BJ (cell line): ENCODE results near the gene TRPM3. TPM values are rescaled to one million over a fixed set of nuclear protein-coding genes. Genes with fewer than 3 reads are reported as not detected.

ENCODE experiments used
- CTCF ChIA-PET: fragments of 350-600 bp; formaldehyde crosslinking; extraction: SDS; loops from one replicate; lab custom pipeline; 2021; ENCODE audit warnings: antibody characterized with exemption, inconsistent platforms; lab: Yijun Ruan, JAX
- POLR2A ChIA-PET: fragments of 300-600 bp; sonication (Branson Sonifier 250); formaldehyde crosslinking; extraction: SDS; loops from one replicate; lab custom pipeline; 2021; ENCODE audit warnings: antibody characterized with exemption; lab: Charles Lee
- DNase-seq: peaks from one replicate; pipeline ENCODE4 v3.0.0-alpha.2; 2011; ENCODE audit warnings: low read depth
- H3K27me3 ChIP-seq: 2 replicates; pipeline ENCODE4 v1.6.0; 2011; ENCODE audit warnings: low read length; ENCODE audit not compliant: control insufficient read depth, insufficient read depth
- H3K36me3 ChIP-seq: 2 replicates; pipeline ENCODE4 v1.5.1; 2011; ENCODE audit warnings: low read length; ENCODE audit not compliant: control insufficient read depth, insufficient read depth
- H3K4me3 ChIP-seq: 2 replicates; pipeline ENCODE4 v1.5.1; 2011; ENCODE audit warnings: low read depth, mild to moderate bottlenecking, control low read depth, low read length
- polyA plus RNA-seq: library from polyadenylated mRNA; depleted of rRNA; stranded (reverse); fragments of >200 nt; gene quantifications from 2 replicates; pipeline ENCODE4 v1.2.3, GENCODE V29; 2011
- TF ChIP-seq, protein P1 (sequence below): IDR thresholded peaks from 2 replicates; pipeline ENCODE4 v1.5.1; 2011; ENCODE audit warnings: low read depth, mild to moderate bottlenecking, control low read depth, inconsistent platforms, low read length, moderate library complexity; ENCODE audit not compliant: insufficient read depth

TRPM3 gene
- polyA plus RNA-seq, 1 experiment = 0.07 TPM

DNA sequence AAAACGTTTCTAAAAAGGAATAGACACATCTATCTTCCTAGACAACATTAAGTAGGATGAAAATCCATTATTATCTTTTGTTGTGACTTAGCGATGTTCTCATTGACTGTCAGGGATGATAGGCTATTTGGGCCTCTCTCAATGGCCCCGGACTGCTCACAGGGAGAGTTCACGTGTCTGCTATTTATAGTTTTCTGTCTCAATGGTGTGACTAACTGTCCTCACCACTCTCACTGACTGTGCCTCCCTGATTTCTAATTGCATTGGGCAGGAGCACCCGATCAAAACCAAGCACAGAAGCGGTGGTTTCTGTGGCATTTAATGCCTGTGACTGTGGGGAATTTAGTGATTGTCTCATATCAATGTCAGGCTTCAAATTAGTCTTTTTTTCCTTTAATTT lies 420.3 kb downstream of the TRPM3 start:
- no peaks in the 10 kb centered on the region for H3K36me3 ChIP-seq
- TF ChIP-seq, protein P1, sequence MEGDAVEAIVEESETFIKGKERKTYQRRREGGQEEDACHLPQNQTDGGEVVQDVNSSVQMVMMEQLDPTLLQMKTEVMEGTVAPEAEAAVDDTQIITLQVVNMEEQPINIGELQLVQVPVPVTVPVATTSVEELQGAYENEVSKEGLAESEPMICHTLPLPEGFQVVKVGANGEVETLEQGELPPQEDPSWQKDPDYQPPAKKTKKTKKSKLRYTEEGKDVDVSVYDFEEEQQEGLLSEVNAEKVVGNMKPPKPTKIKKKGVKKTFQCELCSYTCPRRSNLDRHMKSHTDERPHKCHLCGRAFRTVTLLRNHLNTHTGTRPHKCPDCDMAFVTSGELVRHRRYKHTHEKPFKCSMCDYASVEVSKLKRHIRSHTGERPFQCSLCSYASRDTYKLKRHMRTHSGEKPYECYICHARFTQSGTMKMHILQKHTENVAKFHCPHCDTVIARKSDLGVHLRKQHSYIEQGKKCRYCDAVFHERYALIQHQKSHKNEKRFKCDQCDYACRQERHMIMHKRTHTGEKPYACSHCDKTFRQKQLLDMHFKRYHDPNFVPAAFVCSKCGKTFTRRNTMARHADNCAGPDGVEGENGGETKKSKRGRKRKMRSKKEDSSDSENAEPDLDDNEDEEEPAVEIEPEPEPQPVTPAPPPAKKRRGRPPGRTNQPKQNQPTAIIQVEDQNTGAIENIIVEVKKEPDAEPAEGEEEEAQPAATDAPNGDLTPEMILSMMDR = no peak
- H3K4me3 ChIP-seq = no peak overlapping the region
- H3K27me3 ChIP-seq = no peaks in the 10 kb centered on the region
- CTCF ChIA-PET = no interaction called here
- POLR2A ChIA-PET = no interaction called here
- no peak for DNase-seq

DNA sequence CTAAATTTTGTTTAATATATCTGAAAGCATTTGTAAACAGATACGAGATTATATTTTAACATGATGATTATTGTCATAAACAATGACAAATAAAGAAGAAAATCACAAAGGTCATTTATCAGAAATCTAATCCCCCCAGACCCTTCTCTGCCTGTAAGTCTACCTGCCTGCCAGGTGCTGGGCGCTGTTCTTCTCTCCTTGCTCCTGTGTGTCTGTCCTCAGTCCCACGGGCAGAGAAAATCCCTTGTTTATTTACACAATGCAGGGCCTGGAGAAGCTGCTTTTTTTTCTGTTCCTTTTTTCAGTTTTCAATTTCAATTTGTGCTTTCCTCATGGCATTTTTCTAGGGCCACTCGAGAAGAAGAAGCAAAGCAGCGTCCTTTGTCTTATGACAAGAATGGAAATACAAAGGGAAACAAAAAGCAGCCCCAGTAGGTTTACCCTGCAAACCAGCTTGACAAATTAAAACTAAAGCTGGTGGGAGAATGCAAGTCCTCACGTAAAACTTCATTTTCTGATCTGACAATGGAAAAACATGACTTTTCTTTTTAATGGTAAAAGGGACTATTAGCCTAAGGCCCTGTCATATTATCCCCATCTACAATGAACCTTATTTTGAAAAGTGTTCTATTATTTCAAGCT lies 424.6 kb downstream of the TRPM3 start:
- Histone ChIP-seq H3K27me3 (no peaks in the 10 kb centered on the region), H3K36me3 (no peaks in the 10 kb centered on the region), H3K4me3 (no peak overlapping the region)
- ChIA-PET POLR2A (no interaction called here), CTCF (interaction anchor here (1.7 kb wide), 1 partner anchor 553 kb away, joined by 3 read pairs; no protein-coding TSS in a partner anchor)
- DNase-seq = no peak
- TF ChIP-seq, protein P1 = no peak

DNA sequence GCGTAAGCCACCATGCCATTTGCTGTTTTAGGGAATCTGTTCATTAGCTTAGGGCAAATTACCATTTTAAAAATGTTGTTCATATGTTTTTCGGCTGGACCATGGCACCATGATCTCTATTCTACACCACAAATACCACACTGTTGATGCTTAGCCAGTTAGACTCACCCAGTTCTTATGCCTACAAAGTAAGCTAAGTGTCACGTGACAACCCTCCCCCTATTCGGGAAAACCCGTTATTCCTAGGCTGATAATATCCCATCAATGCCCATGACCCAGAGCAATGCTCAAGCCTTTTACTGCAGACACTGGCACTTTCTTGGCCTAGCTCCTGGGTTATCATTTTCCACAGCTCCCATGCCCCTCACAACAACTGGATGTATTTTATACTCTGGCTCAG lies 426.7 kb downstream of the TRPM3 start:
- Histone ChIP-seq H3K4me3 (no peak overlapping the region), H3K36me3 (no peaks in the 10 kb centered on the region), H3K27me3 (no peaks in the 10 kb centered on the region)
- no peak for DNase-seq
- POLR2A ChIA-PET = no interaction called here
- TF ChIP-seq, protein P1 = no peak
- CTCF ChIA-PET = interaction anchor here (0.9 kb wide), 1 partner anchor 189 kb away, joined by 3 read pairs; no protein-coding TSS in a partner anchor

DNA sequence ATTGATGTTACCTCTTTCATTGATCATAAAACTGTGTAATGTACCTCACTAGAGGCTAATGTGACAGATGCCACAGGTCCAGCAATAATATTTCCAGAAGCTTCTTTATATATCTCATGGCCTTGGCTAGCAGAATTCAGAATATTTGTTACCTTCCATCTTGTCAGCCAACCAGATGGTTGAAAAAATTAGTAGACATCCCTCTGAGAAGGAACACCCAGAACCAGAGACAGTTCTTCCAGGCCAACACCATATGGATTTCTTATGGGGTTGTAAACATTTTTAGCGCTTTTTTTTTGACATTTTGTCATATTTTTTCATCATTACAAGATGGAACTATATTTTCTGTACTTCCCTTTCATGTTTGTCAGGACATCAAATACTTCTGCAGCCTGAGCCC lies 428.2 kb downstream of the TRPM3 start:
- TF ChIP-seq, protein P1 = no peak
- Histone ChIP-seq H3K4me3 (no peak overlapping the region), H3K27me3 (no peaks in the 10 kb centered on the region), H3K36me3 (no peaks in the 10 kb centered on the region)
- POLR2A ChIA-PET = no interaction called here
- CTCF ChIA-PET = no interaction called here
- no peak for DNase-seq

DNA sequence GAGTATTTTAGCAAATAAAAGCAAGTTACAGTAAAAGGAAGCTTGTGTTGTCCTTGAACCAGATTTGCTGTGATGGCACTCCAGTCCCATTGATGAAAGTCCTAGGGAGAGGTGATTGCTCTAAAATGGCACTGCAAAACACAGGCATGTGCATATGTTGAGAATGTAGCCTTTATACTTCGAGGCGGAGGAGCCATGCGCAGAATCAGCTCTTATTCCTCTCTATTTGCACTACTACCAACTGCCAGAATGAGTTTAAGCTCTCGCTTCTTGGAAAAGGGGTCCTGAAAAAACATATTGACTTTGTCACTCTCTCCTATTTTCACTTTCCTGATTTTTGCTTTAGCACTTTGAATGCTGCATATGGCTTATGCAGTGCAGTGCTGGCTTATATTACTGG lies 429.0 kb downstream of the TRPM3 start:
- no peak overlapping the region for H3K4me3 ChIP-seq
- H3K36me3 ChIP-seq = no peaks in the 10 kb centered on the region
- no peaks in the 10 kb centered on the region for H3K27me3 ChIP-seq
- DNase-seq = no peak
- CTCF ChIA-PET = no interaction called here
- TF ChIP-seq, protein P1 = no peak
- POLR2A ChIA-PET = no interaction called here
